GM13977 (cell line): ENCODE results near the gene DAGLA.
A peak's percentile ranks its signal among the peaks of the same experiment; 100 is the strongest.
"Not testable (repeated sequence)": the region's sequence is repeated elsewhere in the genome, so short reads cannot be mapped to it uniquely, and the experiment has no call there.

ENCODE experiments used
- DNase-seq: peaks from one replicate; pipeline ENCODE4 v3.0.0; 2012; ENCODE audit warnings: low spot score
- in situ Hi-C: fragments of 300-500 bp; cut with MboI; formaldehyde crosslinking; loops from one replicate; pipeline ENCODE4 v1.12.0; 2022; ENCODE audit warnings: low sequenced_read_pairs, low pct_unique_long_range_greater_than_20kb, mixed read lengths, inconsistent platforms; ENCODE audit not compliant: unreplicated experiment
- TF ChIP-seq, protein P1 (sequence below): IDR thresholded peaks from 2 replicates; pipeline ENCODE4 v1.5.1; 2012; ENCODE audit warnings: mild to moderate bottlenecking, control low read depth; ENCODE audit not compliant: insufficient read depth; ENCODE audit errors: extremely low read depth, missing control alignments

DAGLA gene

DNA sequence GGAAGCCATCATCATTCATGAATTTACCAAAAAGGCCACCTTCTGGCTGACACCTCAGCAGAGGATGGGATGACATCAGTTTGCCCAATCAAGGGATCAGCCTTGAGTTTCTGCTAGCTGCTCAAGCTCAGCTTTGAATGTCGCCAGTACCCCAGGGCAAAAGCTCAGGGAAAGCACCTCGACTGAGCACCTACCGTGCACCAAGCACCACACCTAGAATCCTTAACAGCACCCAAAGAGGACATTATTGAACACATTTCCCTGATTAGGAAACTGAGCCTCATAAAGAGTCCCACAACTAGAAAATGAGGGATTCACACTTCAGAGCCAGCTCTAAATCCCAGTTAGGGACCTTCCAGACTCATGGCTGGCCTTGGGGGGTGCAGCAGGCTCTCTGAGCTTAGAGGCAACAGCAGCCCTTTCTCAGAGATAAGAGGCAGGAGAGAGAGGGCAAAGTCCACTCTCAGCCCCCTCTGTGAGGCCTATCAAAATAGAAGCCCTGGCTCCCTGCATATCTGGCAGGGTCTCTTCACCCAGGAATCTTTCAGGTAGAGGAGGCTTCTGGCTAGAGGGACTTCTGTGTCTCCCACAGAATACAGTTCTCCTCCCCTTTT lies 13.4 kb upstream of the DAGLA start:
- TF ChIP-seq, protein P1, sequence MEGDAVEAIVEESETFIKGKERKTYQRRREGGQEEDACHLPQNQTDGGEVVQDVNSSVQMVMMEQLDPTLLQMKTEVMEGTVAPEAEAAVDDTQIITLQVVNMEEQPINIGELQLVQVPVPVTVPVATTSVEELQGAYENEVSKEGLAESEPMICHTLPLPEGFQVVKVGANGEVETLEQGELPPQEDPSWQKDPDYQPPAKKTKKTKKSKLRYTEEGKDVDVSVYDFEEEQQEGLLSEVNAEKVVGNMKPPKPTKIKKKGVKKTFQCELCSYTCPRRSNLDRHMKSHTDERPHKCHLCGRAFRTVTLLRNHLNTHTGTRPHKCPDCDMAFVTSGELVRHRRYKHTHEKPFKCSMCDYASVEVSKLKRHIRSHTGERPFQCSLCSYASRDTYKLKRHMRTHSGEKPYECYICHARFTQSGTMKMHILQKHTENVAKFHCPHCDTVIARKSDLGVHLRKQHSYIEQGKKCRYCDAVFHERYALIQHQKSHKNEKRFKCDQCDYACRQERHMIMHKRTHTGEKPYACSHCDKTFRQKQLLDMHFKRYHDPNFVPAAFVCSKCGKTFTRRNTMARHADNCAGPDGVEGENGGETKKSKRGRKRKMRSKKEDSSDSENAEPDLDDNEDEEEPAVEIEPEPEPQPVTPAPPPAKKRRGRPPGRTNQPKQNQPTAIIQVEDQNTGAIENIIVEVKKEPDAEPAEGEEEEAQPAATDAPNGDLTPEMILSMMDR = no peak
- no peak for DNase-seq
- in situ Hi-C loops = no loop called here

DNA sequence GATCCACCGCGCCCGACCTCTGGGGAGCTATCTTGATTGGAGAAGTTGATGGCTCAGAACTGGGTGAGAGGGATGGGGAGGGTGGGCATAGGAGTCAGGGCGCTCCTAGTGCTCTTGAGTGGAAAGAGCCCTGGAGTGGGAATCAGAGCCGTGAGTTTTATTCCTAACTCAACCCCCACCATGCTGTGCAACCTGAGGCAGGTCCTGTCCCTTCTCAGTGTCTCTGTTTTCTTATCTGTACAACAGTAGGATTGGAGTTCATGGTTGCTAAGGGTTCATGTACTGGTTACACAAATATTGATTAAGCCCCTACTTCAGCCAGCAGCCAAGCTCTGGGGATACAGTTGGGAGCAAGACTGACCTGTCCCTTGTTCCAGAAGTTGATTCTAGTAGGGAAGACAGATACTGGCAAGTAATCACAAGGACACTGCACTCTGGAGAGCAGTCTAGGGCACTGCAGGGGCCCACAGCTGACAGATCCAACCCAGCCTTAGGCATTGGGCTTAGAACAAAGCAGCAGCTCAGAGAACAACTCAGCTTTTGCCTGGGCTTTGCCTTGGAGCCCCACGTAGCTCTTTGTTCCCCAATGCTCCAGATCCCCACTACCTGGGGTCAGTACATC lies 12.4 kb upstream of the DAGLA start:
- TF ChIP-seq, protein P1 = no peak
- in situ Hi-C loops = no loop called here
- no peak for DNase-seq

DNA sequence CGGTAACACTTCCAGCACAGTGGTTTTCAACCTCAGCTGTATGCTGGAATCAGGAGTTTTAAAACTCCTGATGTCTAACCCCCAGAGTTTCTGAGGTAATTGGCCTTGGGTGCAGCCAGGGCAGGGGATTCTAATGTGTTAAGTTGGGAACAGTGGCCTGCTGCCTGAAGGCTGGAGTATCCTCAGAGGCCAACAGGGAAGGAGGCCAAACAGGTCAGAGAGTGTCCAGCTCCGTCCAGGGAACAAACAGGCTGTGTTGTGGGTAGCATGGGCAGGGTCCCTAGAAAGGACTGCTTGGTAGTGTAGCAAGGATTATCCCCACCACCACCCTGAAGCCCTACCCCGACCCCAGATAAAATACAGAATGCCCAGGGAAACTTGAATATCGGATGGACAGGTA lies 10.8 kb upstream of the DAGLA start:
- in situ Hi-C loops = no loop called here
- TF ChIP-seq, protein P1 = no peak
- no peak for DNase-seq

DNA sequence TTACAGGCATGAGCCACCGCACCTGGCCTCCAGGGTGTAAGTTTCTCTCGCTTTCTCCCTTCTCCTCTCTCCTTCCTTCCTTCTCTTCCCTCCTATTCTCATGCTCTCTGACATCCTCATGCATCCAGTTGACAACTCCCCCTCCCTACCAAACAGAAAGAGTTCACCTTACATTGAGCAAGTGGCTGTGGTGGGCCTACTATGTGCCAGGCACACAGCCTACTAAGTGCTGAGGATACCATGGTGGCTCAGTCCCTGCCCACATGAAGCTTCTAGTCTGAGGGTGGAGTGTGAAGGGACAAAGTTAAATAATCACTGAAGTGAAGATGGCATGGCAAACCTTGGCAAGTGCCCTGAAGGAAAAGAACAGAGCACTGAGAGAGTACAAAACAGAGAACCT lies 9.6 kb upstream of the DAGLA start:
- in situ Hi-C loops = no loop called here
- DNase-seq = no peak
- TF ChIP-seq, protein P1 = no peak

DNA sequence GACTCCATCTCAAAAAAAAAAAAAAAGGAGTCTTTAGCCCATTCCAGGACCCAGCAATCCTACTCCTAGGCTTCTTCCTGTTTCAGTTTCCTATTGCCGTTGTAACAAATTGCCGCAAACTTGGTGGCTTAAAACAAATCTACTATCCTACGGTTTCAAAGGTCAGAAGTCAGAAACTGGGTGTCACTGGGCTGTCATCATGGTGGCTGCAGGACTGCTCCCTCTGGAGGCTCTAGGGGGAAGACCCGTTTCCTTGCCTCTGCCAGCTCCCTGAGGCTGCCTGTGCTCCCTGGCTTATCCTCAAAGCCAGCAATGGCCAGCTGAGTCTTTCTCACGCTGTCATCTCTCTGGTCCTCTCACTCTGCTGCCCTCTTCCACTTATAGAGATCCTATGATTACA lies 8.7 kb upstream of the DAGLA start:
- in situ Hi-C loops = no loop called here

DNA sequence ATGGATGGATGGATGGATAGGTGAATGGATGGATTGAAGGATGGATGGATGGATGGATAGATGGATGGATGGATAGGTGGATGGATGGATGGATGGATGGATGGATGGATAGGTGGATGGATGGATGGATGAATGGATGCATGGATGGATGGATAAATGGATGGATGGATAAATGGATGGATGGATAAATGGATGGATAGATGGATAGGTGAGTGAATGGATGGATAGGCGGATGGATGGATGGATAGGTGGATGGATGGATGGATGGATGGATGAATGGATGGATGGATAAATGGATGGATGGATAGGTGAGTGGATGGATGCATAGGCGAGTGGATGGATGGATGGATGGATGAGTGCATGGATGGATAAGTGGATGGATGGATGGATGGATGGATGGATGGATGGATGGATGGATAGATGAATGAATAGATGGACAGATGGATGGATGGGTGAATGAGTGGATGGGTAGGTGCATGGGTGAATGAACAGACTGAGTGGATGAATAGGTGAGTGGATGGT lies 6.2 kb upstream of the DAGLA start:
- in situ Hi-C loops = not testable (repeated sequence)

More for the DNA sequence above, 8.7 kb upstream of the DAGLA start:
- TF ChIP-seq, protein P1 = peak; percentile 8
- DNase-seq = no peak

DNA sequence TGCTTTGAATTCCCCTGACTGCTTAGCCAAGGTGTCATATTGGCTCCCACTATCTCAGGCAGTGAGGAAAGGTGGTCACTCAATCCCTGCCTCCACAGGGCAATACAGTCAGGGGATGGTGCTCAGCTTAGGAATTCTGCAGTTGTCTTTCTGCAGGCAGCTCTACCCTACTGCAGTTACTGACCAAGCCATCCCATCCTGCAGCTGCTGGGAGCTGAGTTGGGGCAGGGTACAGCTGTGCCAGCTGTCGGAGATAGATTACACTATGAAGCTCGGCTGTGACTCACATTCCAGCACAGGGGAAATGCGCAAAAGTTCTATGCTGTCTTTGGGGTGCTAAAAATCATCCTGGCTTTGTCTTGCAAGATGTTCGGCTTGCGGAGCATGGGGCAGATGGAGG lies 4.4 kb upstream of the DAGLA start:
- no peak for DNase-seq
- TF ChIP-seq, protein P1 = no peak
- in situ Hi-C loops = no loop called here

More for the DNA sequence above, 6.2 kb upstream of the DAGLA start:
- not testable (repeated sequence) for DNase-seq
